IMR-90 (cell line): ENCODE results near the gene RNF141. TPM values are rescaled to one million over a fixed set of nuclear protein-coding genes. Genes with fewer than 3 reads are reported as not detected.

ENCODE experiments used
- ATAC-seq: fragments of 200-7000 bp; cut with Tn5 transposase; 2 replicates; pipeline ENCODE4 v1.9.1; 2020; ENCODE audit warnings: low read depth, mild to moderate bottlenecking, moderate library complexity
- BruUV-seq: library from RNA; stranded (reverse); fragments of 400-500 nt; replicated peaks from 2 replicates; lab custom pipeline; 2021; lab: Mats Ljungman, UMichigan
- CTCF ChIA-PET: fragments of 300-600 bp; formaldehyde crosslinking; extraction: SDS; loops from one replicate; lab custom pipeline; 2021; ENCODE audit warnings: antibody characterized with exemption; lab: Yijun Ruan, JAX
- POLR2A ChIA-PET: fragments of 300-600 bp; sonication (Branson Sonifier 250); formaldehyde crosslinking; loops from one replicate; lab custom pipeline; 2022; ENCODE audit warnings: antibody characterized with exemption; ENCODE audit not compliant: unreplicated experiment; lab: Charles Lee
- DNase-seq: peaks from one replicate; pipeline ENCODE4 v3.0.0; 2013
- H2AFZ ChIP-seq: replicated peaks from 2 replicates; pipeline ENCODE3; 2013; ENCODE audit warnings: low read length, mild to moderate bottlenecking; ENCODE audit not compliant: poor library complexity
- H2AK5ac ChIP-seq: 2 replicates; pipeline ENCODE4 v1.6.1; 2013; ENCODE audit warnings: low read depth, low read length, inconsistent platforms
- H2AK9ac ChIP-seq: replicated peaks from 2 replicates; pipeline ENCODE3; 2013; ENCODE audit warnings: mild to moderate bottlenecking, low read depth, low read length, moderate library complexity; ENCODE audit not compliant: poor library complexity
- H2BK120ac ChIP-seq: 2 replicates; pipeline ENCODE4 v1.6.1; 2013; ENCODE audit warnings: low read depth, low read length, inconsistent platforms
- H2BK15ac ChIP-seq: 3 replicates; pipeline ENCODE4 v1.6.1; 2013; ENCODE audit warnings: low read depth, low read length, inconsistent platforms
- H2BK20ac ChIP-seq: 2 replicates; pipeline ENCODE4 v1.6.1; 2013; ENCODE audit warnings: low read depth, mild to moderate bottlenecking, inconsistent platforms, low read length, moderate library complexity
- H2BK5ac ChIP-seq: 2 replicates; pipeline ENCODE4 v1.6.1; 2013; ENCODE audit warnings: mild to moderate bottlenecking, low read depth, low read length, inconsistent platforms; ENCODE audit not compliant: poor library complexity, severe bottlenecking
- H3K14ac ChIP-seq: replicated peaks from 2 replicates; pipeline ENCODE4 v1.6.1; 2013; ENCODE audit warnings: low read depth, low read length, inconsistent platforms
- H3K18ac ChIP-seq: 2 replicates; pipeline ENCODE4 v1.6.1; 2013; ENCODE audit warnings: low read depth, low read length, control low read depth
- H3K23ac ChIP-seq: 2 replicates; pipeline ENCODE4 v1.6.1; 2013; ENCODE audit warnings: low read depth, low read length, inconsistent platforms
- H3K27ac ChIP-seq: 2 replicates; pipeline ENCODE4 v1.5.1; 2013; ENCODE audit warnings: mild to moderate bottlenecking, control low read depth, low read length; ENCODE audit not compliant: insufficient read depth
- H3K27me3 ChIP-seq: 2 replicates; pipeline ENCODE4 v1.6.1; 2013; ENCODE audit warnings: low read length; ENCODE audit not compliant: control insufficient read depth, insufficient read depth
- H3K36me3 ChIP-seq: 2 replicates; pipeline ENCODE4 v1.6.1; 2013; ENCODE audit warnings: low read length, mixed read lengths; ENCODE audit not compliant: control insufficient read depth, insufficient read depth
- H3K4ac ChIP-seq: 2 replicates; pipeline ENCODE4 v1.6.1; 2013; ENCODE audit warnings: low read depth, low read length, inconsistent platforms
- H3K4me1 ChIP-seq: 2 replicates; pipeline ENCODE4 v1.6.1; 2013; ENCODE audit warnings: low read length, mixed read lengths; ENCODE audit not compliant: control insufficient read depth, insufficient read depth
- H3K4me2 ChIP-seq: 2 replicates; pipeline ENCODE4 v1.6.1; 2013; ENCODE audit warnings: low read depth, mild to moderate bottlenecking, control low read depth, low read length, moderate library complexity
- H3K4me3 ChIP-seq: 2 replicates; pipeline ENCODE4 v1.5.1; 2013; ENCODE audit warnings: low read depth, mild to moderate bottlenecking, control low read depth, low read length, moderate library complexity; ENCODE audit not compliant: insufficient read depth
- H3K56ac ChIP-seq: 2 replicates; pipeline ENCODE4 v1.6.1; 2013; ENCODE audit warnings: low read length, inconsistent platforms; ENCODE audit not compliant: insufficient read depth; ENCODE audit errors: extremely low read depth
- H3K79me1 ChIP-seq, 2 experiments: 2 replicates each; pipeline ENCODE4 v1.6.1; 2013; ENCODE audit warnings: low read length in 2 of 2, inconsistent platforms in 1 of 2, low read depth in 1 of 2
- H3K9ac ChIP-seq: 2 replicates; pipeline ENCODE4 v1.6.1; 2013; ENCODE audit warnings: low read depth, low read length, control low read depth
- H3K9me1 ChIP-seq: 2 replicates; pipeline ENCODE4 v1.6.1; 2013; ENCODE audit warnings: low read length, inconsistent platforms; ENCODE audit not compliant: insufficient read depth
- H3K9me3 ChIP-seq: 2 replicates; pipeline ENCODE4 v1.6.1; 2013; ENCODE audit warnings: low read length; ENCODE audit not compliant: control insufficient read depth, insufficient read depth
- H4K20me1 ChIP-seq: 2 replicates; pipeline ENCODE4 v1.6.1; 2013; ENCODE audit warnings: low read length, inconsistent platforms; ENCODE audit not compliant: insufficient read depth
- H4K5ac ChIP-seq: 2 replicates; pipeline ENCODE4 v1.6.1; 2013; ENCODE audit warnings: mild to moderate bottlenecking, low read depth, low read length, control low read depth
- H4K8ac ChIP-seq, 2 experiments: 2 replicates each; pipeline ENCODE4 v1.6.1; 2013; ENCODE audit warnings: low read depth in 2 of 2, low read length in 2 of 2, control low read depth in 1 of 2, inconsistent platforms in 1 of 2
- H4K91ac ChIP-seq: 2 replicates; pipeline ENCODE4 v1.6.1; 2013; ENCODE audit warnings: low read depth, low read length, inconsistent platforms; ENCODE audit not compliant: insufficient read depth
- CEBPB ChIP-seq: IDR thresholded peaks from 2 replicates; pipeline ENCODE4 v1.6.1; 2012; ENCODE audit warnings: low read depth, low read length, improper control_type of control experiment
- CHD1 ChIP-seq: IDR thresholded peaks from 2 replicates; pipeline ENCODE4 v1.6.1; 2012; ENCODE audit warnings: low read depth, low read length, improper control_type of control experiment
- ELK1 ChIP-seq: fragments of 150-350 bp; IDR thresholded peaks from 2 replicates; pipeline ENCODE4 v1.6.1; 2016; ENCODE audit warnings: low read depth, mild to moderate bottlenecking, low read length, moderate library complexity, borderline replicate concordance
- FOS ChIP-seq: fragments of 150-350 bp; IDR thresholded peaks from 2 replicates; pipeline ENCODE4 v1.6.1; 2016; ENCODE audit warnings: low read depth, low read length
- MAFK ChIP-seq: IDR thresholded peaks from 2 replicates; pipeline ENCODE4 v1.6.1; 2012; ENCODE audit warnings: low read depth, low read length, improper control_type of control experiment
- MXI1 ChIP-seq: IDR thresholded peaks from 2 replicates; pipeline ENCODE4 v1.6.1; 2012; ENCODE audit warnings: low read depth, mild to moderate bottlenecking, low read length, moderate library complexity, borderline replicate concordance
- WGBS, 2 experiments: methylation state at CpG; one replicate each; pipeline versions ENCODE4 v1.1.5 to v1.1.7; 2013; ENCODE audit warnings: missing lambda C conversion rate in 2 of 2; ENCODE audit not compliant: insufficient read length in 1 of 2; ENCODE audit errors: extremely low coverage in 2 of 2; 5-methylcytosine and 5-hydroxymethylcytosine counted together
- dilution Hi-C: fragments of 300-500 bp; cut with HindIII; formaldehyde crosslinking; loops from one replicate; pipeline ENCODE4 v1.14.3; 2018; ENCODE audit warnings: low sequenced_read_pairs; ENCODE audit not compliant: unreplicated experiment
- in situ Hi-C: fragments of 300-500 bp; cut with MboI; formaldehyde crosslinking; loops from 3 replicates; pipeline ENCODE4 v1.14.3; 2019; ENCODE audit warnings: low sequenced_read_pairs, inconsistent platforms, mixed read lengths
- intact Hi-C: fragments of 100-400 bp; cut with micrococcal nuclease; formaldehyde crosslinking; loops from 2 replicates; pipeline ENCODE4 v1.10.0; 2022
- polyA plus RNA-seq, 3 experiments: library from polyadenylated mRNA; depleted of rRNA; stranded (reverse); fragments of >200 nt; gene quantifications; 2 replicates each; pipeline ENCODE4 v1.2.3, GENCODE V29; 2012; ENCODE audit warnings: low replicate concordance in 1 of 3
- total RNA-seq: library from RNA; depleted of rRNA; stranded (reverse); fragments of >200 nt; gene quantifications from 2 replicates; pipeline ENCODE4 v1.2.3, GENCODE V29; 2012

Gene RNF141
- total and polyA plus RNA-seq, 2 of the 4 experiments (the other 2 are of a cell fraction): 13.8 to 18.6 TPM

- BruUV-seq: no TSS peak
- POLR2A ChIA-PET: no interaction called here
- CTCF ChIA-PET: interaction anchor here (1.7 kb wide), 1 partner anchor 14 kb away, joined by 4 read pairs; no protein-coding TSS in a partner anchor
Observed at GRCh38 chr11:10567446-10567845, 26.5 kb upstream of the RNF141 start.

More at GRCh38 chr11:10567446-10567845, 26.5 kb upstream of the RNF141 start:
- Histone ChIP-seq H2BK120ac (no peak overlapping the region), H4K5ac (no peak overlapping the region), H4K8ac (no peak overlapping the region), H3K14ac (no peak overlapping the region), H3K9ac (no peak overlapping the region), H3K9me1 (no peaks in the 10 kb centered on the region; the same call in 1 of the 2 replicates), H2AK9ac (no peak overlapping the region), H2BK20ac (no peak overlapping the region), H4K91ac (no peak overlapping the region), H3K27me3 (no peaks in the 10 kb centered on the region), H2BK15ac (no peak overlapping the region), H3K23ac (no peak overlapping the region), H3K4ac (no peak overlapping the region), H3K4me2 (no peak overlapping the region), H3K56ac (no peak overlapping the region), H3K9me3 (no peaks in the 10 kb centered on the region), H4K20me1 (no peaks in the 10 kb centered on the region), H3K36me3 (0 out of 2 replicates have a peak, but pooled peaks cover under 1% of the 10 kb centered on the region), H3K4me3 (no peak overlapping the region), H3K18ac (no peak overlapping the region), H2BK5ac (no peak overlapping the region), H2AK5ac (no peak overlapping the region), H3K27ac (no peak overlapping the region), H2AFZ (no peak overlapping the region), H3K4me1 (no peaks in the 10 kb centered on the region; the same call in 1 of the 2 replicates), H3K79me1 (no peaks in the 10 kb centered on the region)
- no peak for TF ChIP-seq ELK1
- TF ChIP-seq CEBPB: no peak
- peak; percentile 49 for TF ChIP-seq MAFK
- TF ChIP-seq FOS: no peak
- TF ChIP-seq MXI1: no peak
- no peak for TF ChIP-seq CHD1
- DNase-seq (no peak), ATAC-seq (no peak)
- dilution Hi-C loops: no loop called here
- in situ Hi-C loops: no loop called here
- WGBS, 2 experiments: no CpG with 5 or more reads among the region's 2 CpGs
- intact Hi-C loops: no loop called here
